Measurements from ENCODE around the gene EXTL1.

Gene EXTL1

GRCh38 chr1:26041401-26041800 lies 19.8 kb downstream of the EXTL1 start:
- DNase-seq (ENCODE audit: low read depth), result no peak
- TF ChIP-seq, protein P1, sequence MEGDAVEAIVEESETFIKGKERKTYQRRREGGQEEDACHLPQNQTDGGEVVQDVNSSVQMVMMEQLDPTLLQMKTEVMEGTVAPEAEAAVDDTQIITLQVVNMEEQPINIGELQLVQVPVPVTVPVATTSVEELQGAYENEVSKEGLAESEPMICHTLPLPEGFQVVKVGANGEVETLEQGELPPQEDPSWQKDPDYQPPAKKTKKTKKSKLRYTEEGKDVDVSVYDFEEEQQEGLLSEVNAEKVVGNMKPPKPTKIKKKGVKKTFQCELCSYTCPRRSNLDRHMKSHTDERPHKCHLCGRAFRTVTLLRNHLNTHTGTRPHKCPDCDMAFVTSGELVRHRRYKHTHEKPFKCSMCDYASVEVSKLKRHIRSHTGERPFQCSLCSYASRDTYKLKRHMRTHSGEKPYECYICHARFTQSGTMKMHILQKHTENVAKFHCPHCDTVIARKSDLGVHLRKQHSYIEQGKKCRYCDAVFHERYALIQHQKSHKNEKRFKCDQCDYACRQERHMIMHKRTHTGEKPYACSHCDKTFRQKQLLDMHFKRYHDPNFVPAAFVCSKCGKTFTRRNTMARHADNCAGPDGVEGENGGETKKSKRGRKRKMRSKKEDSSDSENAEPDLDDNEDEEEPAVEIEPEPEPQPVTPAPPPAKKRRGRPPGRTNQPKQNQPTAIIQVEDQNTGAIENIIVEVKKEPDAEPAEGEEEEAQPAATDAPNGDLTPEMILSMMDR (IDR thresholded peaks at IDR 0.05; ENCODE audit: control insufficient read depth, extremely low read depth, insufficient read depth), result no peak
- no peak overlapping the region for H3K4me3 ChIP-seq (ENCODE audit: low read depth, low read length)

DNA sequence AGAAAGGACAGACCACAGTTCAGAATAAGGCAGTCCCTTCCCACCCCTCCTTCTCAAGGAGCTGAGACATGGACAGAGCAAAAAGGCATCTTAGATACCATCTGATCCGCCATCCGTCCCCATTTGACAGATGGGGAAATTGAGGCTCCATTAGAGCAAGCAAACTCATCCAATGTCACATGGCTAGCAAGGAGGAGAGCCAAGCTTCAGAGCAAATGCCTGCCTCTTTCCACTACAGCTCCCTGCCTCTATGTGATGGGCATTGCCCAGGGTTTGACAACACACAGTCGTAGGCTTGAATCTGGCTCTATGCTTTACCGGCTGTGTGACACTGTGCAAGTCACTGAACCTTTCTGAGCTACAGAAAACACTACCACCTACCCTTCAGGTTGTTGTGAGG lies 20.4 kb downstream of the EXTL1 start:
- H3K4me3 ChIP-seq (ENCODE audit: low read depth, low read length), result no peak overlapping the region
- TF ChIP-seq, protein P1 (IDR thresholded peaks at IDR 0.05; ENCODE audit: control insufficient read depth, extremely low read depth, insufficient read depth), result no peak
- no peak for DNase-seq (ENCODE audit: low read depth)

GRCh38 chr1:26043765-26044164 lies 22.2 kb downstream of the EXTL1 start:
- TF ChIP-seq, protein P1 (IDR thresholded peaks at IDR 0.05; ENCODE audit: control insufficient read depth, extremely low read depth, insufficient read depth), result no peak
- no peak overlapping the region for H3K4me3 ChIP-seq (ENCODE audit: low read depth, low read length)
- DNase-seq (ENCODE audit: low read depth), result no peak

DNA sequence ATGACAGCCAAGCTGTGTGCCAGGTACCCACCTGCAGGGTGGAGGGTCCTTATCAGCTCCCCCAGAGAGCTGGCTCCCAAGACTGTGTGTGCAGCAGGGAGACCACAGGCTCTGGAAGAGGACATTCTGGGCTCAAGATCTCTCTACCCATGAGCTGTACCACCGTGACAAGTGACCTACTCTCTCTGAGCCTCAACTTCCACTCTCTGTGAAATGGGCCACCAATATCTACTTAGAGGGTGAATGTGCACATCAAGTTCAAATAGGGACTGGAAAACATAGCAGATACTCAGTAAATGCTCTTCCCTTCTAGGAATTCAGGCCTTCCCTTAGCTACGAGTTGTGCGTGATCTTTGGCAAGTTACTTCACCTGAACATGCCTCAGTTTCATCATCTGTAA lies 22.8 kb downstream of the EXTL1 start:
- no peak for DNase-seq (ENCODE audit: low read depth)
- TF ChIP-seq, protein P1 (IDR thresholded peaks at IDR 0.05; ENCODE audit: control insufficient read depth, extremely low read depth, insufficient read depth), result no peak
- no peak overlapping the region for H3K4me3 ChIP-seq (ENCODE audit: low read depth, low read length)

DNA sequence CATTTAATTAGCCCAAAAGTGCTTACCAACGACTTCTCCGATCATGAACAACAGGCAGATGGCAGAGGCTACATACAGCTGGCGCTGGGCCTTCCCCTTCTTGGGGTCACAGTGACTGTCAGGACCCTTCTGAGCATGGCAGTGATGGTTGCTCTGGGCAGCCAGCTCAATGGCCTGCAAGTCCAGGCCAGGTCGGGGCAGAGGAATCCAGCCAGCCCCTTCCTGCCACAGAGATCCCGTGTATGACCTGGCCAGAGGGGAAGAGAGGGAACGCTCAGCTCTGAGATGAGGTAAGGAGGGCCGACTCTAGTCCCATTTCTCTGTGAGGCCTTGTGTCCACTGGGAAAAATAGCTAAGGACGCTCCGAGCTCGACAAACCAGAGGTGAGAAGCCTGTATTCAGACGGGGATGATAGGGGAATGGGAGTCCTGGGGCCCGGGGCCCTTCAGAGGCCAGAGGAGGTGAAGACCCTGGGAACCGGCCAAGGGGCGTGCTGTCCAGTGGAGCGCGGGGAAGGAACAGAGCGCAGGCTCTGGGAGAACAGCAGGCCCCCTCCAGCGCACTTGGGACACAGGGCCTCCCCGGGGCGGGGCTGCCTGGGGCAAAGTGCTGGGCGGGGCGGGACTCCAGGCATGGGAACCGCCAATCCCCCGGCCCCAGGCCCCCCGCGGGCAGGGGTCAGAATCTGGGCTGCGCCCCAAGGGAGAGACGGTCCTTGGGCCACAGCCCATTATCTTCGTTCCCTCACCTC lies 23.6 kb downstream of the EXTL1 start:
- H3K4me3 ChIP-seq (ENCODE audit: low read depth, low read length), result no peak overlapping the region
- no peak for DNase-seq (ENCODE audit: low read depth)
- TF ChIP-seq, protein P1 (IDR thresholded peaks at IDR 0.05; ENCODE audit: control insufficient read depth, extremely low read depth, insufficient read depth), result no peak

DNA sequence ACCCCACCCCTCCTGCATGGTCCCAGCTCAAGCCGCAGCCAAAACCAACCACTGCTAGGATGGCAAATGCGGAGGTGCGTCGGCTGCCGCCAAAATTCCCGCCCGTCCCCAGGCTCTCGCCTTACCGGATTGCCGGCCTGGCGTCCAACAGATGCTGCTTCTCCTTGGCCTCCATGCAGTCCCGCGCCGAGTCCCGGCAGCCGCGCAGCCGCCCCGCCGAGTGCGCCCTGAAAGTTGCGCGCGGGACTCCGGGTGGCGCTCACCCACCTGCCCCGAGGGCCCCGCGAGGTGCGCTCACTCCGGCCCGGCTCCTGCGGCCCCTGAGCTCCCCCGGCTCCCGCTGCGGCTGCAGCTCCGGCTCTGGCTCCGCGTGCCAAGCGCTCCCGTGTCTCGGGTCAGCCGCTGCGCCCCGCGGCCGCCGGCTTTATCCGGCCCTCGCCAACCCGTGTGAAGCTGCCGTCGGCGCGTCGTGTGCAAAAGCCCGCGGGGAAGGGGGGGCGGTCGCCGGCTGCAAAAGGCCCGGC lies 24.2 kb downstream of the EXTL1 start, which contains the start of gene SLC30A2:
Gene SLC30A2, minus strand, starts transcription at position 397 of the 524 bp plus-strand sequence. Its CDS starts 222 bp downstream, at position 175.
- DNase-seq (ENCODE audit: low read depth), result no peak
- H3K4me3 ChIP-seq (ENCODE audit: low read depth, low read length), result no peak within 1 kb of the TSS
- TF ChIP-seq, protein P1 (IDR thresholded peaks at IDR 0.05; ENCODE audit: control insufficient read depth, extremely low read depth, insufficient read depth), result no peak

Measured in LNCaP clone FGC (cell line).